GM06990 (cell line): ENCODE results near the gene TSPAN31.

Experiments used
- DNase-seq: peaks from one replicate; pipeline ENCODE4 v3.0.0-alpha.2; 2011; ENCODE audit not compliant: insufficient read length; ENCODE audit errors: extremely low read depth
- H3K27me3 ChIP-seq: replicated peaks from 2 replicates; pipeline ENCODE4 v1.6.0; 2011; ENCODE audit warnings: low read length; ENCODE audit not compliant: control insufficient read depth, insufficient read depth
- H3K36me3 ChIP-seq: 2 replicates; pipeline ENCODE4 v1.5.1; 2011; ENCODE audit warnings: low read length; ENCODE audit not compliant: control insufficient read depth, insufficient read depth
- H3K4me3 ChIP-seq: replicated peaks from 2 replicates; pipeline ENCODE4 v1.5.1; 2011; ENCODE audit warnings: low read depth, mild to moderate bottlenecking, control low read depth, low read length
- TF ChIP-seq, protein P1 (sequence below): IDR thresholded peaks from 2 replicates; pipeline ENCODE4 v1.5.1; 2011; ENCODE audit warnings: low read length, control low read depth, mild to moderate bottlenecking, inconsistent platforms; ENCODE audit not compliant: insufficient read depth, poor library complexity, severe bottlenecking

TSPAN31 gene

DNA sequence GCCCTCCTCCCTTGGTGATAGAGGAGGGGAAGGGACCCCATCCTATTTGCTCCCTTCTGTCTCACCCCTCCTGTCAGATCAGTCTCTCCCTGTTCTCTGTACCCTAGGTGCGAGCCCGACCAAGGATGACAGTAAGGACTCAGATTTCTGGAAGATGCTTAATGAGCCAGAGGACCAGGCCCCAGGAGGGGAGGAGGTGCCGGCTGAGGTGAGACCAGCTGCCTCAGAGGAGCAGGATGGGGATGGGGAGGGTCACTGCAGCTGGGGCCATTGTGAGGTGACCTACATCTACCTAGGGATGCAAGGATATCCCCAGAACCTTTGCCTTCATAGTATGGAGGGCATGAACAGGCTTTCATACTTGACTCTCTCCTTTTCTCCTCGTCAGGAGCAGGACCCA, 28.5 kb upstream of the TSPAN31 start:
- H3K4me3 ChIP-seq = no peak overlapping the region
- H3K27me3 ChIP-seq = no peaks in the 10 kb centered on the region
- TF ChIP-seq, protein P1, sequence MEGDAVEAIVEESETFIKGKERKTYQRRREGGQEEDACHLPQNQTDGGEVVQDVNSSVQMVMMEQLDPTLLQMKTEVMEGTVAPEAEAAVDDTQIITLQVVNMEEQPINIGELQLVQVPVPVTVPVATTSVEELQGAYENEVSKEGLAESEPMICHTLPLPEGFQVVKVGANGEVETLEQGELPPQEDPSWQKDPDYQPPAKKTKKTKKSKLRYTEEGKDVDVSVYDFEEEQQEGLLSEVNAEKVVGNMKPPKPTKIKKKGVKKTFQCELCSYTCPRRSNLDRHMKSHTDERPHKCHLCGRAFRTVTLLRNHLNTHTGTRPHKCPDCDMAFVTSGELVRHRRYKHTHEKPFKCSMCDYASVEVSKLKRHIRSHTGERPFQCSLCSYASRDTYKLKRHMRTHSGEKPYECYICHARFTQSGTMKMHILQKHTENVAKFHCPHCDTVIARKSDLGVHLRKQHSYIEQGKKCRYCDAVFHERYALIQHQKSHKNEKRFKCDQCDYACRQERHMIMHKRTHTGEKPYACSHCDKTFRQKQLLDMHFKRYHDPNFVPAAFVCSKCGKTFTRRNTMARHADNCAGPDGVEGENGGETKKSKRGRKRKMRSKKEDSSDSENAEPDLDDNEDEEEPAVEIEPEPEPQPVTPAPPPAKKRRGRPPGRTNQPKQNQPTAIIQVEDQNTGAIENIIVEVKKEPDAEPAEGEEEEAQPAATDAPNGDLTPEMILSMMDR = no peak
- peaks cover 38% of the 10 kb centered on the region for H3K36me3 ChIP-seq
- DNase-seq = no peak

- Histone ChIP-seq H3K27me3 (no peaks in the 10 kb centered on the region), H3K4me3 (no peak overlapping the region), H3K36me3 (peaks cover 43% of the 10 kb centered on the region)
- no peak for DNase-seq
- TF ChIP-seq, protein P1 = no peak
Measured at GRCh38 chr12:57717131-57717530, 27.7 kb upstream of the TSPAN31 start.

- DNase-seq = no peak
- Histone ChIP-seq H3K27me3 (no peaks in the 10 kb centered on the region), H3K4me3 (no peak overlapping the region), H3K36me3 (peaks cover 40% of the 10 kb centered on the region)
- TF ChIP-seq, protein P1 = no peak
Measured at GRCh38 chr12:57717846-57718640, 26.8 kb upstream of the TSPAN31 start.

- Histone ChIP-seq H3K4me3 (no peak overlapping the region), H3K36me3 (peaks cover 40% of the 10 kb centered on the region), H3K27me3 (no peaks in the 10 kb centered on the region)
- no peak for DNase-seq
- TF ChIP-seq, protein P1 = no peak
Measured at GRCh38 chr12:57718641-57719528, 26.0 kb upstream of the TSPAN31 start.

DNA sequence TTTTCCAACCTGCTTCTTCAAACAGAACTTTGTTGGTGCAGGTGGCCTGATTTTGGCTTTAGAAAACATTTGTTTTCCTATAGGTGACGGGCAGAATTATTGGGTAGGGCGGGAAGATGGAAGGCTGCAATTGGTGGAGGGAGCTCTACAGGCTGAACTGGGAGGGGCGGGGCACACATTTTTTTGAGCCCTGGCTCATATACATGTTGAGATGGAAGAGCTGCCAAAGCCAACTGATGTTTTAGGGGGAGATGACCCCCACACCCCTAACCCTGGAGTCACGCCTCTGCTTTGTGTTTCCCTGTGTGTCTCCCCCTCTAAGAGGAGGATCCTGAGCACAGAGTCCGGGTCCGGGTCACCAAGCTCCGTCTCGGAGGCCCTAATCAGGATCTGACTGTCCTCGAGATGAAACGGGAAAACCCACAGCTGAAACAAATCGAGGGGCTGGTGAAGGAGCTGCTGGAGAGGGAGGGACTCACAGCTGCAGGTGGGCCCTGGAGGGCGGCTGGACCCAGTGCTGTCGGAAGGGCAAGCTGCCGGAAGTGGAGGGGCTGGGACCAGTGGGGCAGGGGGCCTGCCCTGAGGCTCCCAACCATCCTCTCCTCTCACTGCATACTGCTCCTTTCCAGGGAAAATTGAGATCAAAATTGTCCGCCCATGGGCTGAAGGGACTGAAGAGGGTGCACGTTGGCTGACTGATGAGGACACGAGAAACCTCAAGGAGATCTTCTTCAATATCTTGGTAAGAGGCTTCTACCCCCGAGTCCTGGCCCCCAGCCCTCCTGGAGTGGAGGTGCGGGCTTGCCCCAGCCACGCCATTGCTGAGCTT, 24.8 kb upstream of the TSPAN31 start:
- TF ChIP-seq, protein P1 = no peak
- Histone ChIP-seq H3K4me3 (no peak overlapping the region), H3K36me3 (peaks cover 37% of the 10 kb centered on the region), H3K27me3 (no peaks in the 10 kb centered on the region)
- DNase-seq = no peak
